Motor neuron (in vitro differentiated cells): ENCODE data around the gene PYDC2. TPM values are rescaled to one million over a fixed set of nuclear protein-coding genes. Genes with fewer than 3 reads are reported as not detected.

Source experiments
- ATAC-seq, 8 experiments: fragments of 200-7000 bp; cut with Tn5 transposase; replicated peaks in 6 of 8; 2 replicates each; pipeline ENCODE4 v1.8.0; 2021; ENCODE audit warnings: mild to moderate bottlenecking in 8 of 8, moderate library complexity in 8 of 8
- H3K27ac ChIP-seq, 2 donors: fragments of 250-450 bp; sonication (Bioruptor Pico); 2 replicates each; pipeline ENCODE4 v1.9.0; 2021; ENCODE audit warnings: antibody characterized with exemption in 2 of 2, mild to moderate bottlenecking in 2 of 2, moderate library complexity in 1 of 2
- H3K4me1 ChIP-seq, 2 donors: fragments of 250-450 bp; sonication (Bioruptor Pico); replicated peaks in 1 of 2; 2 replicates each; pipeline ENCODE4 v1.6.1; 2021; ENCODE audit warnings: antibody characterized with exemption in 2 of 2, mild to moderate bottlenecking in 2 of 2, moderate library complexity in 1 of 2
- H3K4me3 ChIP-seq, 5 donors: fragments of 250-450 bp; sonication (Bioruptor Pico); 2 replicates each; pipeline ENCODE4 v1.9.0; 2021; ENCODE audit warnings: antibody characterized with exemption in 5 of 5, mild to moderate bottlenecking in 5 of 5, moderate library complexity in 4 of 5
- WGBS, 10 experiments: fragments of 450-650 bp; shearing (Covaris generic); methylation state at CpG; one replicate each; pipeline ENCODE4 v1.0.0; 2022; 5-methylcytosine and 5-hydroxymethylcytosine counted together
- in situ Hi-C, 9 experiments: fragments of 400-800 bp; cut with MboI; loops; one replicate each; pipeline ENCODE4 v1.15.0; 2021; ENCODE audit warnings: low sequenced_read_pairs in 9 of 9, low pct_unique_long_range_greater_than_20kb in 2 of 9; ENCODE audit not compliant: unreplicated experiment in 9 of 9
- total RNA-seq, 8 experiments: library from RNA; unstranded; fragments of 300-600 nt; gene quantifications; 2 replicates each; pipeline versions ENCODE4 v1.2.3 to v1.2.4, GENCODE V29; 2022

PYDC2 gene
- total RNA-seq, 8 experiments from 2014 or later = not detected

DNA sequence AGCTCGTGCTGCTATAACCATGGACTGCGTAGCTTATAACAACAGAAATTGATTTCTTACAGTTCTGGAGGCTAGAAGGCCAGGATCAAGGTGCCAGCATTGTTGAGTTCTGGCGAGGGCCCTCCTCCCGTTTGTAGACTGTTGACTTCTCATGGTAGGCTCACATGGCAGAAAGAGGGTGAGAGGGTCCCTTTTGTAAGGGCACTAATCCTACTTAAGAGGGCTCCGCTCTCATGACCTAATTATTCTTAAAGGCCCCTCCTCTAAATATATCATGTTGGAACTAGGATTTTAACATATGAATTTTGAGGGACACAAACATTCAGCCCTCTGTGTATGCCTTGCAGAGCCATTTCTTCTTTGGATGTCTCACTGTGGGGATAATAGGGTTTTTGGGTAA lies 28.8 kb upstream of the PYDC2 start:
- Histone ChIP-seq H3K4me3 (no peak overlapping the region), H3K4me1 (no peaks in the 10 kb centered on the region), H3K27ac (no peak overlapping the region)
- in situ Hi-C loops = no loop called here
- no peak for ATAC-seq
- 3 to 100% (median 70%) methylated on average over 1 to 5 of the region's 5 CpGs; no CpG with 5 or more reads in 3 of the 10 experiments for WGBS, 10 experiments

DNA sequence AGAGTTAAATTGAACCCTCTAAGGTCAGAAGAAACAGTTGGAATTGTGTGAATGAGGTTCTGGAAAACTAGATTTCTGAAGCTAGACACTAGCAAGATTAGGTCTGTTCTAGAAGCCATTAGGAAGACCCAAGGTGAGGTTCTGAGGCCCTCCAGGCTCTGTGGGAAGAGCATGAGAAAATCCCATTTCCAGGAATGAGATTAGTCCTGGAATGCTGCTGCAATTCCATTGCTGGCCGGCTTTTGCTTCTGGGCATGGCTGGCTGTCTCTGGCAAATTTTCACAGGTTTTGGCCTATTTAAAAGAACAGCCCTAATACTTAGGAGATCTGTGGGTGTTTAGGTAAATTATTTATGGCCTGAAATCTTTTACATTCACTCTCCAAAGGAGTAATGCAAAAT lies 26.9 kb upstream of the PYDC2 start:
- no peak overlapping the region for H3K27ac ChIP-seq
- in situ Hi-C loops = no loop called here
- ATAC-seq = peak in 1 of 8 experiments; percentile 72
- H3K4me1 ChIP-seq = no peaks in the 10 kb centered on the region
- WGBS, 10 experiments = 0 to 100% (median 43%) methylated on average over 1 of the region's 1 CpG; no CpG with 5 or more reads in 6 of the 10 experiments
- H3K4me3 ChIP-seq = no peak overlapping the region

DNA sequence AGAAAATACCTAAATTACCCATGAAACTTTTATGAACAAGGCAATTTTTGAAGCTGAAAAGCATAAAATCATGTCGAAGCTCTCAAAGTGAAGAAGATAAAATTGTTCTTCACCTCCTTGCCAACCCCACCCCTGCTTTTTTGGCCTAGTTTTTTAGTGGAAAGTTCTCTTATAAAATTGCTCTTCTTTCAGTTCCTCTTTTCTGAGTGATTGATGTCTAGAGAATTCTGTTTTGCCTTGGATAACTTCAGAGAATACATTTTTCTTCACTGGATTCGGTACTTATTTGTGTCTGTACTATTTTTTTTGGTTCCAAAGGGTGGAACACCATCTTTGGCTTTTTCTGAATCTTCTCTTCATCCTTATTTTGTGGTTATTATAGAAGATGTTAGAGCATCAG lies 25.0 kb upstream of the PYDC2 start:
- ATAC-seq = no peak
- WGBS, 10 experiments = 0 to 100% (median 44%) methylated on average over 1 to 2 of the region's 2 CpGs; no CpG with 5 or more reads in 2 of the 10 experiments
- Histone ChIP-seq H3K4me3 (no peak overlapping the region), H3K27ac (no peak overlapping the region), H3K4me1 (no peaks in the 10 kb centered on the region)
- in situ Hi-C loops = no loop called here

DNA sequence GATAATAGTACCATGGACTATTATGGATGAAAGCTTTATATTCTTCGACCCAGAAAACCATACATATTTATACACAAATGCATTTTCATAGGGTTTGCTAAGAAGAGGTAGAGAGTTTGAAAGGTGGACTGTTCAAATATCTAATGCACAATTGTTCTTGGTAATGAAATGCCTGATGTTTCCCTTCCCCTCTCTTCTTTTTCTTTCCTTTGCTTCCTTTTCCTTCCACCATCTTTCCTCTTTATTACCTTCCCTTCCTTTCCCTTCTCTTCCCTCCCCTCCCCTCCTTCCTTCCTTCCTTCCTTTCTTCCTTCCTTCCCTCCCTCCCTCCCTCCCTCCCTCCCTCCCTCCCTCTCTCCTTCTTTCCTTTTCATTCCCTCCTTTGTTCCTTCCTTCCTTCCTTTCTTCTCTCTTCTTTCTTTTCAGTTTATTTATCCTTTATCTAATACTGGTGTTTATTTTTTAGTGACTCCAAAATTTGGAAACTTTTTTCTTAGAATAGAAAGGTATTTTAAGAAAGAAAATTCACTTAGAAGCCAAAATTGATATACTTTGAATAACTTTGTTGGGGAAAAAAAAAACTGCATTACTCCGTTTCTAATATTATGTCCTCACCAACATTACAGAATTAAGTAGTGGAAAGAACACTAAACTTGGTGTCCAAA lies 22.7 kb upstream of the PYDC2 start:
- WGBS, 10 experiments = 5 to 100% (median 62%) methylated on average over 1 to 2 of the region's 2 CpGs; no CpG with 5 or more reads in 1 of the 10 experiments
- no peak overlapping the region for H3K4me3 ChIP-seq
- no peak for ATAC-seq
- H3K4me1 ChIP-seq = no peaks in the 10 kb centered on the region
- in situ Hi-C loops = no loop called here
- no peak overlapping the region for H3K27ac ChIP-seq

DNA sequence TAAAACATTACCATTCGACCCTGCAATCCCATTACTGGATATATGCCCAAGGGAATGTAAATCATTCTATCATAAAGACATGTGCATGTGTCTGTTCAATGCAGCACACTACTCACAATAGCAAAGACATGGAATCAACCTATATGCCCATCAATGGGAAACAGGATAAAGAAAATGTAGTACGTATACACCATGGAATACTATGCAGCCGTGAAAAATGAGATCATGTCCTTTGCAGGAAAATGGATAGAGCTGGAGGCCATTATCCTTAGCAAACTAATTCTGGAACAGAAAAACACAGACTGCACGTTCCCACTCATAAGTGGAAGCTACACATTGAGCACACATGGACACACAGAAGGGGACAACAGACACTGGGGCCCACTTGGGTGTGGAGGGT lies 20.4 kb upstream of the PYDC2 start:
- H3K4me1 ChIP-seq = no peaks in the 10 kb centered on the region
- ATAC-seq = no peak
- H3K4me3 ChIP-seq = no peak overlapping the region
- WGBS, 10 experiments = 0 to 90% (median 60%) methylated on average over 1 to 4 of the region's 4 CpGs; no CpG with 5 or more reads in 2 of the 10 experiments
- no peak overlapping the region for H3K27ac ChIP-seq
- in situ Hi-C loops = no loop called here

DNA sequence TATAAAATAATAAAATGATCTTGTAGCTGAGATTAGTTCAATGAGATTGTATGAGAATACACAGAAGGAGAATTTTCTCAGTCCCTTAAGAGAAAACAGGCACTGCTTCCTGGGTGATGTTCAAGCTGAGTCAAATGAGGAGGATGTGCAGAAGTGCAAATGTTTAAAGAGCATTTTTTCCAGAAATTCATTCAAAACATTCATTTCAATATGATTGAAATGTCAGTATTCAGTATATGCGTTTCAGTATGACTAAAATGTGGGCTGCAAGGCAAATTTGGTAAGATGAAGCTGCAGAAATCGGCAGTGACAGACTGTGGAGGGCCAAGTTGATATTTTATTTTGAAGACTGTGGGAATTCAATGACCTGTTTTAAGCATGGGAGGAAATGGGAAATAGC lies 19.3 kb upstream of the PYDC2 start:
- Histone ChIP-seq H3K4me3 (no peak overlapping the region), H3K27ac (no peak overlapping the region), H3K4me1 (no peaks in the 10 kb centered on the region)
- peak in 2 of 8 experiments; percentile 60 to 64 for ATAC-seq
- in situ Hi-C loops = no loop called here
- 0 to 83% (median 43%) methylated on average over 1 to 2 of the region's 2 CpGs for WGBS, 10 experiments

DNA sequence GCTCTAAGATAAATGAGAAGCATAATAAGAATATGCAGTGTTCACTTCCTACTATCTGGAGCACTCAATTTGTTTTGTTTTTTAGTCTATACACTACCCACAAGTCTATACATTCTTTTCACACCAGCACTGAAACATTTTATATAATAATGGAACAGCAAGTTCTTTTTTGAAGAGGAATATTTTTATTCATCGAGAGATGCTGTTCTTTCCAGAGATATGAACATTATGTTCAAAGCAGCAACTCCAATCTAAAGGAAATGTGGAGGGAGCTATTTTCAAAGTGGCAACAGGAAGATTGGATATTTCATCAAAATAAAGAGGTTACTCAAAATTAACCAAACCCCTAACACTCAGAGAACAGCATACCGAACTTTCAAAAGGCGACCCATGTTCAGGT lies 16.4 kb upstream of the PYDC2 start:
- in situ Hi-C loops = no loop called here
- no peak for ATAC-seq
- Histone ChIP-seq H3K27ac (no peak overlapping the region), H3K4me1 (no peaks in the 10 kb centered on the region), H3K4me3 (no peak overlapping the region)
- WGBS, 10 experiments = 0 to 100% (median 92%) methylated on average over 1 to 3 of the region's 3 CpGs; no CpG with 5 or more reads in 1 of the 10 experiments

DNA sequence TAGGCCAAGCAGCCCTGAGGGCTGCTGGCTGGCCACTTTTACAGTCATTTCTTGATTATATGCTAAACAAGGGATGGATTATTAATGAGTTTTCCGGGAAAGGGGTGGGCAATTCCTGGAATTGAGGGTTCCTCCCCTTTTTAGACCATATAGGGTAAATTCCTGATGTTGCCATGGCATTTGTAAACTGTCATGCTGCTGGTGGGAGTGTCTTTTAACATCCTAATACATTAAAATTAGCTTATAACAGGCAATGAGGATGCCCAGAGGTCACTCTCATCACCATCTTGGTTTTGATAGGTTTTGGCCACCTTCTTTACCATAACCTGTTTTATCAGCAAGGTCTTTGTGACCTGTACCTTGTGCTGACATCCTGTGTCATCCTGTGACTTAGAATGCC lies 11.7 kb upstream of the PYDC2 start:
- in situ Hi-C loops = no loop called here
- peak in 1 of 8 experiments; percentile 55 for ATAC-seq
- 0 to 80% (median 0%) methylated on average over 1 of the region's 1 CpG; no CpG with 5 or more reads in 2 of the 10 experiments for whole genome bisulfite sequencing, 10 experiments
- H3K4me3 ChIP-seq = no peak overlapping the region
- no peak overlapping the region for H3K27ac ChIP-seq
- no peaks in the 10 kb centered on the region for H3K4me1 ChIP-seq

DNA sequence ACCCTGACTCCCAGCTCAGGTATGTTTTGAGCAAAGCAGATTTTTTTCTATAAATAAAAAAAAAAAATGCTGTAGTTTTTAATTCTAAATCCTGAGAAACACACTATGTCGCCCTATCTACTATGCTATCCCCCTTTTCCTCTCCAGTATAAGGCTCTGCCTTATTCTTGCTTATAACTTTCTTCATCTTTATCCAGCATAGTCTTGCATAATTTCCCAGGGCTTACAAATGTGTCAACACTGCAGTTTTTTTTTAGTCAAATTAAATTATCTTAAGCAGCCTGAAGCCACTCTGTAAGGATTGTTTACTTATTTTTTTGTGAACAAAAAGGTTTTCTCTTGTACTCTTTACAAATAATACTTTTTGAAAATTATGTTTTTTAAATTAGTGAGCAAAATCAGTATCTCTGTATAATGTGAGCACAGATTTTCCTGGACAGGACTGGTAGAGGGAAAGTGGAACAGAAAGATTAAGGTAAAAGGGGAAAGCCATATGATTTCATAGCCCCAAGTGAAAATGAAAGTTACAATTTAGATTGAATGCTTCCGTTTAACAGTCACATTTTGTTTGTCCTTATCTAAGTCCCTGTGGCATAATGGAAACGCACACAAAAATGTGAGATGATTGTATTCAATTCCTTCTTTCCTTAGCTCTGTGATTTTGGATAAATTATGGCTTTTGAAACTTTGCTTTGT lies 5.6 kb upstream of the PYDC2 start:
- Histone ChIP-seq H3K4me1 (no peaks in the 10 kb centered on the region), H3K4me3 (no peak overlapping the region), H3K27ac (no peak overlapping the region)
- in situ Hi-C loops = no loop called here
- WGBS, 10 experiments = 0 to 73% (median 22%) methylated on average over 1 to 3 of the region's 3 CpGs
- no peak for ATAC-seq

DNA sequence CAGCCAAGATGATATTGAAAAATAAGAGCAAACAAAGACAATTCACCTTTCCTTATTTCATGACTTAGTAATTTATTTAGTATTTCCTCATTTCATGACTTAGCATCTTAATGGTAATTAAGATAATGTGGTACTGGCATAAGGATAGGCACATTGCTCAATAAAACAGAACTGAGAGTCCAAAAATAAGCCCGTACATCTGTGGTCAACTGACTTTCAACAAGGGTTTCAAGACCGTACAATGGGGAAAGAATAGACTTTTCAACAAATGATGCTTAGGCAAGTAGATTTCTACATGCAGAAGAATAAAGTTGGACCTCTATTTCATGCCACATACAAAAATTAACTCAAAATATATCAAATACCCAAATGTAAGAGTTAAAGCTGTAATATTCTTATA lies 603 bp upstream of the PYDC2 start:
- Histone ChIP-seq H3K4me1 (no peaks in the 10 kb centered on the region), H3K27ac (no peak overlapping the region), H3K4me3 (no peak overlapping the region)
- no peak for ATAC-seq
- 0 to 100% (median 90%) methylated on average over 1 to 2 of the region's 2 CpGs; no CpG with 5 or more reads in 1 of the 10 experiments for WGBS, 10 experiments
- in situ Hi-C loops = no loop called here

DNA sequence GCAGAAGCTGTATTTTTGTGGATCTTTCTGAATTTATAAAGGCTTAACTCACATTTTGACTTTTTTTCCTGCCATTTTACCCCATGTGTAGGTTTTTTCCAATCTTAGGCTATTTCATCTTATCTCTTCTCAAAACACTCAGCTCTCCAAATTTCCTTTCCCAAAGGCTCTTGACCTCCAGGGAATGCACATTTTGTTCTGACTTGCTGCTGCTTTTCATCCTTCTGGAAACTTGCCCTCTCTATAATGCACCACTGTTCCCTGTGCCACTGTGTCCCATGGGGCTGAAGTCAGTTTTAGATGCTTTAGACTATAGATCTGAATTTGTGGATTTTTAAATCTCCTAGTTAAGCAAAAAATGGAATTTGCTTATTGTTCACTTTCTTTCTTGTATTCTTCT lies 9.1 kb downstream of the PYDC2 start:
- no peak for ATAC-seq
- H3K27ac ChIP-seq = no peak overlapping the region
- H3K4me3 ChIP-seq = no peak overlapping the region
- no peaks in the 10 kb centered on the region for H3K4me1 ChIP-seq
- in situ Hi-C loops = no loop called here

DNA sequence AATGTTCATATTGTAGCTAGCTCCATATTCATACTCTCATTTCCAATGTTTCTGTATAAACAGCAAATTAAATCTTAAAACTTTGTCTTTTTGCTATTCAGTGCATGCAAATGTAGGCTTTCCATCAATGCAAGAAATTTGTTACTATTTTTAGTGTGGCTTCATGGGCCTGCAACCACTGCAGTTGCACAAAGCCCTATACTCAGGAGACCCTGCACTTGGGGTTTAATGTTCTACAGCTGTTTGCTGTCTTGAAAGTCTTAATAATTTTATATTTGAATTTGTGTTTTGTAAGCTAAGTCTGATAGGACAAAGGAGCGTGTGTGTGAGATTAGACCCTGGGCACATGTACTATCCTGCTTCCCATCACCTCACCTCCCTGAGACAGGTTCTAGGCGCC lies 9.6 kb downstream of the PYDC2 start:
- H3K4me3 ChIP-seq = no peak overlapping the region
- 20 to 100% (median 100%) methylated on average over 1 to 2 of the region's 2 CpGs; no CpG with 5 or more reads in 2 of the 10 experiments for WGBS, 10 experiments
- no peak overlapping the region for H3K27ac ChIP-seq
- ATAC-seq = no peak
- in situ Hi-C loops = no loop called here
- no peaks in the 10 kb centered on the region for H3K4me1 ChIP-seq

DNA sequence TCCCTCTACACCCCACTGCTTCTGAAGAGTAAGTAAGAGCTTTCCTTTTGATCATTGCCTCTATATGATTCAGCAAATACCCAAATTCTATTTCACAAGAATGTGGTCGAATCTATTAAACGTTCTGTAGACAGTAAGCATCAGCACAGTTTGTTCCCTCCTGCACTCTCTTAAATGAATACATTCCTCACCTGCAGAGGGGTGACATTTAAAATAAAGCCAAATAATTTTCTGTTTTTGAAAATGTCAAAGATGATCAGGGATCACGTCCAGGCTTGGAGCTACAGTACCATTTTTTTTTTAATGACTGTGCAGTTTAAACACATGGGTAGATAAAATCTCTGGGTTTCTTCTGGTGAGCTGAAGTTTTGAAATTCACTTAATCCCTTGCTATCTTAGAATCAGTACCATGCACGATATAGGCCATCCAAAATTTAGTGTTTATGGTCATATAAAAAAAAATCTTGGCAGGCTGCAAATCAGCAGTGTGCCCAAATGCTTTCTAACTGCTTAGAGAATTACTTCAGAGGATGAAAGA lies 12.8 kb downstream of the PYDC2 start:
- Histone ChIP-seq H3K27ac (no peak overlapping the region), H3K4me3 (no peak overlapping the region), H3K4me1 (no peaks in the 10 kb centered on the region)
- ATAC-seq = no peak
- 7 to 98% (median 64%) methylated on average over 1 to 4 of the region's 4 CpGs for WGBS, 10 experiments
- in situ Hi-C loops = no loop called here
